ENCODE measurements around the gene WDR90. TPM values are rescaled to one million over a fixed set of nuclear protein-coding genes. Genes with fewer than 3 reads are reported as not detected.

Gene WDR90
- polyA plus RNA-seq, 3 donors, result 0.13 to 16.5 (median 1.1) TPM

DNA sequence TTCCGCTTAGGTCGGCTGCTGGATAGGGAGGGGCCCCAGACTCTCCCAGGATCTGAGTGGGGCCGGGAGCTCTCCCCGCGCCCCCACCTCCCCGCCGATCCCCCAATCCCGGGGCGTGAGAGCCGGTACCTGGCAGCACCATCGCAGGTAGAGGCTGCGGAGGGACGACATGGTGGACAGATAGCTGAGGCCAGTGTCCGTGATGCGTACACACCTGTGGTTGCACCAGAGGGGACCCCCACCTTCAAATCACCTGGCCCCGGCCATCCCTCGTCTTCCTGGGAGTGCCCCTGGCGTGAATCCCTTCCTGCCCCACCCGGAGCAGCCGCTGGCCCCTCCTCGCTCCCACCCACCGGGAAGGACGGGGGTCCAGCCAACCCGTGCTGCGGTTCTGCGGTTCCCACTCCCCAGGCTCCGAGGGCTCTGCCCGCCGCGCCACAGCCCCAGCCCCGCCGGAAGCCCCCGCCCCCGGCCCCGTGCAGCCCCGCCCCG, 45.7 kb downstream of the WDR90 start:
- H3K27ac Mint-ChIP-seq, result no peak overlapping the region
- peaks cover 60 to 89% (median 80%) of the 10 kb centered on the region in 3 donors for H3K27me3 Mint-ChIP-seq (ENCODE audit: low read depth in 3 of 3)
- 2% methylated on average over 18 of the region's 37 CpGs for WGBS (ENCODE audit: insufficient coverage)
- peak overlapping the region in 1 of 2 donors; percentile 51 for H3K4me3 Mint-ChIP-seq
- Histone ChIP-seq H3K4me2 (replicated peaks; ENCODE audit: extremely low read depth, low read length, poor library complexity, severe bottlenecking) (peak overlapping the region; percentile 76), H3K27ac (ENCODE audit: low read depth in 1 of 2, low read length in 2 of 2) (no peak overlapping the region), H3K9me3 (replicated peaks in 1 of 2; ENCODE audit: control insufficient read depth in 1 of 2, insufficient read depth in 1 of 2, low read length in 2 of 2) (peaks cover 0 to 4% of the 10 kb centered on the region in 2 donors), H3K79me2 (ENCODE audit: insufficient read depth, low read length) (no peaks in the 10 kb centered on the region), H3K36me3 (replicated peaks in 1 of 2; ENCODE audit: control insufficient read depth in 1 of 2, insufficient read depth in 2 of 2, low read length in 2 of 2) (no peaks in the 10 kb centered on the region), H3K4me1 (ENCODE audit: control insufficient read depth in 1 of 2, insufficient read depth in 2 of 2, low read length in 2 of 2) (peaks cover 21 to 30% of the 10 kb centered on the region in 2 donors), H3K9ac (ENCODE audit: insufficient read depth, low read length, poor library complexity, severe bottlenecking) (no peak overlapping the region), H3K27me3 (ENCODE audit: control insufficient read depth in 2 of 2, insufficient read depth in 2 of 2, low read length in 2 of 2) (peaks cover 20 to 64% of the 10 kb centered on the region in 2 donors), H2AFZ (ENCODE audit: insufficient read depth, low read depth, low read length, poor library complexity, severe bottlenecking) (no peak overlapping the region), H3K4me3 (replicated peaks in 1 of 3; ENCODE audit: low read depth in 2 of 3, low read length in 3 of 3) (no peak overlapping the region), H4K20me1 (ENCODE audit: insufficient read depth, low read length) (no peaks in the 10 kb centered on the region)
- no peak for DNase-seq
- TF ChIP-seq, protein P1, sequence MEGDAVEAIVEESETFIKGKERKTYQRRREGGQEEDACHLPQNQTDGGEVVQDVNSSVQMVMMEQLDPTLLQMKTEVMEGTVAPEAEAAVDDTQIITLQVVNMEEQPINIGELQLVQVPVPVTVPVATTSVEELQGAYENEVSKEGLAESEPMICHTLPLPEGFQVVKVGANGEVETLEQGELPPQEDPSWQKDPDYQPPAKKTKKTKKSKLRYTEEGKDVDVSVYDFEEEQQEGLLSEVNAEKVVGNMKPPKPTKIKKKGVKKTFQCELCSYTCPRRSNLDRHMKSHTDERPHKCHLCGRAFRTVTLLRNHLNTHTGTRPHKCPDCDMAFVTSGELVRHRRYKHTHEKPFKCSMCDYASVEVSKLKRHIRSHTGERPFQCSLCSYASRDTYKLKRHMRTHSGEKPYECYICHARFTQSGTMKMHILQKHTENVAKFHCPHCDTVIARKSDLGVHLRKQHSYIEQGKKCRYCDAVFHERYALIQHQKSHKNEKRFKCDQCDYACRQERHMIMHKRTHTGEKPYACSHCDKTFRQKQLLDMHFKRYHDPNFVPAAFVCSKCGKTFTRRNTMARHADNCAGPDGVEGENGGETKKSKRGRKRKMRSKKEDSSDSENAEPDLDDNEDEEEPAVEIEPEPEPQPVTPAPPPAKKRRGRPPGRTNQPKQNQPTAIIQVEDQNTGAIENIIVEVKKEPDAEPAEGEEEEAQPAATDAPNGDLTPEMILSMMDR (IDR thresholded peaks at IDR 0.05), result no peak
- H3K36me3 Mint-ChIP-seq, result peaks cover 4 to 5% of the 10 kb centered on the region in 2 donors
- H3K9me3 Mint-ChIP-seq, result peaks cover 6 to 32% (median 8%) of the 10 kb centered on the region in 7 donors
- intact Hi-C loops (cut with micrococcal nuclease), result no loop called here
- H3K4me1 Mint-ChIP-seq, result peaks cover 14% of the 10 kb centered on the region

DNA sequence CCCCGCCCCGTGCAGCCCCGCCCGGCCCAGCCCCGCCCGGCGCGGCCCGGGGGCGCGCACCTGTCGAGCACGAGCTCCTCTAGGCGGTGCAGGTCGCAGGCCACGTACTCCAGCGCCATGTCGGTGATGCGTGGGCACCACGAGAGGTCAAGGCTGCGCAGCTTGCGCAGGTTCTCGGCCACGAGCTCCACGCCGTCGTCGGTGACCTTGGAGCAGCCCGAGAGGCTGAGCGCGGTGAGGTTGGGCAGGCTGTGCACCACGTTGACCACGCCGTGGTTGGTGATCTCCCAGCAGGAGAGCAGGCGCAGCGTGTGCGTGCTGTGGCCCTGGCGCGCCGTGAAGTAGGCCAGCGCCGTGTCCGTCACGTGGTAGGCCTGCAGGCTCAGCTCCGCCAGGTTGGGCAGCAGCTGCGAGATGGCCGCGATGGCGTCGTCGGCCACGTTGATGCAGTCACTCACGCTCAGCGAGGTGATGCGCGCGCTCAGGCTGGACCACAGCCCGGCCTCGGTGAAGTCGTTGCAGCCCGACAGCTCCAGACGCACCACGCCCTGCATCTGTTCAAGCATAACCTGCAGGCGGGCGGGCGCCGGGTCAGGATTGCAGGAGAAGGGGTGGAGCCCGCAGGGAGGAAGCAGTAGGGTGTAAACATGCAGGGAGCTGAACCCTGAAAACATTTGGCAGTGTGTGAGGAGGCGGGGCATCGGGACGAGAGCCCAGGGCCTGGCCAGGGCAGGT, 46.4 kb downstream of the WDR90 start:
- peaks cover 4 to 5% of the 10 kb centered on the region in 2 donors for H3K36me3 Mint-ChIP-seq
- H3K9me3 Mint-ChIP-seq, result peaks cover 6 to 32% (median 8%) of the 10 kb centered on the region in 7 donors

More for the DNA sequence above, 46.4 kb downstream of the WDR90 start:
- no peak overlapping the region for H3K27ac Mint-ChIP-seq
- Histone ChIP-seq H3K27ac (ENCODE audit: low read depth in 1 of 2, low read length in 2 of 2) (no peak overlapping the region), H3K27me3 (ENCODE audit: control insufficient read depth in 2 of 2, insufficient read depth in 2 of 2, low read length in 2 of 2) (peaks cover 23 to 70% of the 10 kb centered on the region in 2 donors), H4K20me1 (ENCODE audit: insufficient read depth, low read length) (no peaks in the 10 kb centered on the region), H3K9ac (ENCODE audit: insufficient read depth, low read length, poor library complexity, severe bottlenecking) (peak overlapping the region; percentile 15), H3K9me3 (replicated peaks in 1 of 2; ENCODE audit: control insufficient read depth in 1 of 2, insufficient read depth in 1 of 2, low read length in 2 of 2) (peaks cover 0 to 4% of the 10 kb centered on the region in 2 donors), H3K79me2 (ENCODE audit: insufficient read depth, low read length) (no peaks in the 10 kb centered on the region), H3K4me2 (replicated peaks; ENCODE audit: extremely low read depth, low read length, poor library complexity, severe bottlenecking) (peak overlapping the region; percentile 76), H3K4me1 (ENCODE audit: control insufficient read depth in 1 of 2, insufficient read depth in 2 of 2, low read length in 2 of 2) (peaks cover 17 to 27% of the 10 kb centered on the region in 2 donors), H2AFZ (ENCODE audit: insufficient read depth, low read depth, low read length, poor library complexity, severe bottlenecking) (peak overlapping the region; percentile 75), H3K4me3 (replicated peaks in 1 of 3; ENCODE audit: low read depth in 2 of 3, low read length in 3 of 3) (peak overlapping the region; percentile 9 to 71 (median 33)), H3K36me3 (replicated peaks in 1 of 2; ENCODE audit: control insufficient read depth in 1 of 2, insufficient read depth in 2 of 2, low read length in 2 of 2) (no peaks in the 10 kb centered on the region)
- WGBS (ENCODE audit: insufficient coverage), result 2% methylated on average over 68 of the region's 71 CpGs
- DNase-seq, result peak in 1 of 3 donors; percentile 27
- intact Hi-C loops (cut with micrococcal nuclease), result no loop called here
- TF ChIP-seq, protein P1 (IDR thresholded peaks at IDR 0.05), result no peak
- H3K4me3 Mint-ChIP-seq, result peak overlapping the region; percentile 69 to 90
- peaks cover 64 to 94% (median 85%) of the 10 kb centered on the region in 3 donors for H3K27me3 Mint-ChIP-seq (ENCODE audit: low read depth in 3 of 3)
- peaks cover 13% of the 10 kb centered on the region for H3K4me1 Mint-ChIP-seq
